Tibial nerve (tissue), 4 donors: Measurements from ENCODE around the gene CDH4. TPM values are rescaled to one million over a fixed set of nuclear protein-coding genes. Genes with fewer than 3 reads are reported as not detected.

Experiments
- DNase-seq, 2 donors: peaks; one replicate each; pipeline ENCODE4 v3.0.0-alpha.2; 2019; ENCODE audit warnings: low spot score in 2 of 2
- H3K27ac ChIP-seq, 4 donors: fragments of 200-600 bp; sonication (generic) in 3 of 4; one replicate each; pipeline ENCODE4 v1.5.1; 2017 to 2019; ENCODE audit warnings: mild to moderate bottlenecking in 1 of 4
- H3K27me3 ChIP-seq, 2 donors: fragments of 200-600 bp; sonication (generic) in 1 of 2; one replicate each; pipeline versions ENCODE4 v1.5.1 to v1.6.0; 2017 to 2019
- H3K36me3 ChIP-seq, 3 donors: fragments of 200-600 bp; sonication (generic); one replicate each; pipeline ENCODE4 v1.5.1; 2018 to 2019
- H3K4me1 ChIP-seq, 4 donors: fragments of 200-600 bp; sonication (generic) in 3 of 4; one replicate each; pipeline ENCODE4 v1.5.1; 2017 to 2019
- H3K4me3 ChIP-seq, 4 donors: fragments of 200-600 bp; sonication (generic) in 3 of 4; one replicate each; pipeline ENCODE4 v1.5.1; 2017 to 2019; ENCODE audit warnings: mild to moderate bottlenecking in 1 of 4, moderate library complexity in 1 of 4
- H3K9me3 ChIP-seq, 4 donors: fragments of 200-600 bp; sonication (generic) in 3 of 4; one replicate each; pipeline ENCODE4 v1.5.1; 2017 to 2019
- CTCF ChIP-seq, 5 experiments: fragments of 200-600 bp in 3 of 5; fragments of 450-650 bp in 2 of 5; sonication (generic) in 3 of 5; IDR thresholded peaks; one replicate each; pipeline ENCODE4 v1.5.1; 2016 to 2019; ENCODE audit warnings: antibody characterized with exemption in 5 of 5, mild to moderate bottlenecking in 3 of 5, moderate library complexity in 2 of 5
- EP300 ChIP-seq, 2 donors: sonication (generic); formaldehyde crosslinking; IDR thresholded peaks; one replicate each; pipeline ENCODE4 v1.6.1; 2017; ENCODE audit warnings: antibody characterized with exemption in 2 of 2, mild to moderate bottlenecking in 1 of 2
- POLR2A ChIP-seq, 2 donors: fragments of 450-650 bp; IDR thresholded peaks; one replicate each; pipeline ENCODE4 v1.6.1; 2017; ENCODE audit warnings: antibody characterized with exemption in 2 of 2, mild to moderate bottlenecking in 2 of 2, moderate library complexity in 2 of 2
- WGBS, 2 donors: methylation state at CpG; one replicate each; pipeline ENCODE4 v1.1.5; 2018; 5-methylcytosine and 5-hydroxymethylcytosine counted together
- total RNA-seq, 4 donors: library from RNA; depleted of rRNA; stranded (reverse); fragments of >200 nt; gene quantifications; one replicate each; pipeline ENCODE4 v1.1.0, GENCODE V29; 2016

Gene CDH4
- total RNA-seq, 4 donors from 2014 or later, result 0.78 to 2.3 (median 1.0) TPM

DNA sequence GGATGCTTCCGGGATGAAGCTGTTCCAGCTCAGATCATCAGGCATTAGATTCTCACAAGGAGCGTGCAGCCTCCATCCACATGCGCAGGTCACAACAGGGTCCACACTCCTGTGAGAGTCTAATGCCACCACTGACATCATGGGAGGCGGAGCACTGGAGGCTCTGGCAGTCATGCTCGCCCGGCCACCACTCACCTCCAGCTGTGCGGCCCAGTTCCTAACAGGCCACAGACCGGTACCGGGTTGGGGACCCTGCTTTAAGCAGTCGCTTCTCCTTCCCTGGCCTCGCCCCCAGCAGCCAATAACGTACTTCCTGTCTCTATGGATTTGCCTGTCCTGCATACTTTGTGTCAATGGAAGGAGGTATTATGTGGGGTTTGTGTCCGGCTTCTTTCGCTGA is 576.8 kb downstream of the CDH4 start:
- TF ChIP-seq POLR2A (IDR thresholded peaks at IDR 0.05) (no peak), EP300 (IDR thresholded peaks at IDR 0.05) (no peak), CTCF (IDR thresholded peaks at IDR 0.05) (no peak)
- H3K4me1 ChIP-seq, result no peaks in the 10 kb centered on the region
- no peaks in the 10 kb centered on the region for H3K27me3 ChIP-seq
- peaks cover 0 to 8% (median 0%) of the 10 kb centered on the region in 4 donors for H3K9me3 ChIP-seq
- no peaks in the 10 kb centered on the region for H3K36me3 ChIP-seq
- 80 to 93% methylated on average over 14 of the region's 14 CpGs for WGBS, 2 donors
- DNase-seq, result no peak
- H3K4me3 ChIP-seq, result no peak overlapping the region
- H3K27ac ChIP-seq, result no peak overlapping the region

DNA sequence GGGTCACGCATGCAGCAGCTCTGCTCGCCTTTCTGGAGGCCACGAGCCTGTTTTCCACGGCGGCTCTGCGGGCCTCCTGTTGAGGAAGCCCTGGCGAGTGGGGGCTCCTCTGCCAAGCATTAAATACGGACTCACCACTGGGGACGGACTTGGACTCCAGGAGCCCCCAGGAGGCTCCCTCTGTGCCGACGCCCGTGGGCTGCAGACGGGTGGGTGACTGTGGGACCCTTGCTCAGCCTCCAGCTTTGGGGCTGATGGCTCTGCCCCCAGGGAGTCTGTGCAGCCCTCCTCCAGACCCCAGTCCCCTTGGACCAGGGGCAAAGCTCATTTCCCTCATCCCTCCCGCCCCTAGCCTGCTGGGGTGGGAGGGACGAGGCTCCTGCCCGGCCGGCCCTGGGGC is 577.5 kb downstream of the CDH4 start:
- H3K4me3 ChIP-seq, result no peak overlapping the region
- H3K27me3 ChIP-seq, result no peaks in the 10 kb centered on the region
- H3K36me3 ChIP-seq, result no peaks in the 10 kb centered on the region
- TF ChIP-seq POLR2A (IDR thresholded peaks at IDR 0.05), result no peak
- no peak for TF ChIP-seq CTCF (IDR thresholded peaks at IDR 0.05)
- no peak for TF ChIP-seq EP300 (IDR thresholded peaks at IDR 0.05)
- WGBS, 2 donors, result 76 to 80% methylated on average over 16 to 17 of the region's 17 CpGs
- H3K4me1 ChIP-seq, result no peaks in the 10 kb centered on the region
- peaks cover 0 to 8% (median 0%) of the 10 kb centered on the region in 4 donors for H3K9me3 ChIP-seq
- no peak for DNase-seq
- no peak overlapping the region for H3K27ac ChIP-seq

- H3K27ac ChIP-seq, result no peak overlapping the region
- no peaks in the 10 kb centered on the region for H3K27me3 ChIP-seq
- no peak for TF ChIP-seq EP300 (IDR thresholded peaks at IDR 0.05)
- no peak for TF ChIP-seq POLR2A (IDR thresholded peaks at IDR 0.05)
- TF ChIP-seq CTCF (IDR thresholded peaks at IDR 0.05), result no peak
- no peaks in the 10 kb centered on the region for H3K4me1 ChIP-seq
- H3K36me3 ChIP-seq, result no peaks in the 10 kb centered on the region
- peaks cover 0 to 8% (median 0%) of the 10 kb centered on the region in 4 donors for H3K9me3 ChIP-seq
- no peak for DNase-seq
- no peak overlapping the region for H3K4me3 ChIP-seq
- WGBS, 2 donors, result 84 to 94% methylated on average over 27 of the region's 30 CpGs
Measured at GRCh38 chr20:61830241-61830930, 578.3 kb downstream of the CDH4 start.

DNA sequence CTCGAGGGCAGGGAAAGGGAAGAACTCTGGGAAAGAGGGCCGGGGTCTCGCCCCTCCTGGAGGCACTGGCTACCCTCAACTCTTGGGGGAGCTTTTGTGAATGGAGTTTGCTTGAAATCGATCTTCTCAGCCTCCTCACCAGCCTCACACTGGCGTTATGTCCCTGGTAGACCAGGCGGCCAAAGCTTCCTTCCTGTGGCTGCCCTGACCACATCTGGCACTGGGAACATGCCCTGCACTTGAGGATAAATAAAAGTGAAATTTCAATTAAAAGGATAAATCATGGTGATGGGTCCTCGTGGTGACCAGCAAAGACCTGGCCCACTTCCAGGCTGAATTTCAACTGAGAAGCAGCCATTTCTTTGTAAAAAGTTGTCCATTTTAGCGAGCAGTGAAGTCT is 578.9 kb downstream of the CDH4 start:
- Histone ChIP-seq H3K36me3 (no peaks in the 10 kb centered on the region), H3K27ac (no peak overlapping the region), H3K4me1 (no peaks in the 10 kb centered on the region), H3K27me3 (no peaks in the 10 kb centered on the region), H3K4me3 (no peak overlapping the region), H3K9me3 (peaks cover 0 to 8% (median 0%) of the 10 kb centered on the region in 4 donors)
- 68 to 72% methylated on average over 8 of the region's 8 CpGs for WGBS, 2 donors
- DNase-seq, result no peak
- TF ChIP-seq POLR2A (IDR thresholded peaks at IDR 0.05), result no peak

GRCh38 chr20:61832181-61832580 is 580.1 kb downstream of the CDH4 start:
- WGBS, 2 donors, result 74 to 88% methylated on average over 2 of the region's 2 CpGs
- DNase-seq, result no peak
- TF ChIP-seq POLR2A (IDR thresholded peaks at IDR 0.05) (no peak), EP300 (IDR thresholded peaks at IDR 0.05) (no peak), CTCF (IDR thresholded peaks at IDR 0.05) (no peak)
- no peaks in the 10 kb centered on the region for H3K36me3 ChIP-seq
- no peaks in the 10 kb centered on the region for H3K27me3 ChIP-seq
- no peaks in the 10 kb centered on the region for H3K4me1 ChIP-seq
- no peak overlapping the region for H3K27ac ChIP-seq
- peaks cover 0 to 8% (median 0%) of the 10 kb centered on the region in 4 donors for H3K9me3 ChIP-seq
- H3K4me3 ChIP-seq, result no peak overlapping the region
